ENCODE results near the gene SPATA46.
"Not testable (repeated sequence)": the region's sequence is repeated elsewhere in the genome, so short reads cannot be mapped to it uniquely, and the experiment has no call there.

Gene SPATA46, protein sequence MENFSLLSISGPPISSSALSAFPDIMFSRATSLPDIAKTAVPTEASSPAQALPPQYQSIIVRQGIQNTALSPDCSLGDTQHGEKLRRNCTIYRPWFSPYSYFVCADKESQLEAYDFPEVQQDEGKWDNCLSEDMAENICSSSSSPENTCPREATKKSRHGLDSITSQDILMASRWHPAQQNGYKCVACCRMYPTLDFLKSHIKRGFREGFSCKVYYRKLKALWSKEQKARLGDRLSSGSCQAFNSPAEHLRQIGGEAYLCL

DNA sequence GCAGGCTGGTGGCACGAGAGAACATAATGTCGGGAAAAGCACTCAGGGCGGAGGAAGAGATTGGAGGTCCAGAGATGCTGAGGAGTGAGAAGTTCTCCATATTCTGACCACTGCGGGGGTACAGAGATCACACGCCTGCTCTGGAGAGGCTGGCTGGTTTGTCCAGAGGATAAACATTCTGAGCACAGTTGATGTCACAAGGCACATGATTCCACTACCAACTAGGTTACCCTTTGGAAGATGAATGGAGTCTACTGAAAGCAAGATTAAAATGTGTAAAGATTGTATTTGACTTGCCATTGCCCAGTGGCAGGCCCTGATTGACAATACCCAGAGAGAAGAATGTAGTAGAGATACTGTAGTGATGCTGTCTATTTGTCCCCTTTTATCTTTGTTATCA, at the start of gene SPATA46:
TSS of gene SPATA46 (minus strand) at position 164 of the 400 bp plus-strand sequence. CDS start at position 100, 64 bp downstream.
- no peak for DNase-seq (ENCODE audit: low spot score)

DNA sequence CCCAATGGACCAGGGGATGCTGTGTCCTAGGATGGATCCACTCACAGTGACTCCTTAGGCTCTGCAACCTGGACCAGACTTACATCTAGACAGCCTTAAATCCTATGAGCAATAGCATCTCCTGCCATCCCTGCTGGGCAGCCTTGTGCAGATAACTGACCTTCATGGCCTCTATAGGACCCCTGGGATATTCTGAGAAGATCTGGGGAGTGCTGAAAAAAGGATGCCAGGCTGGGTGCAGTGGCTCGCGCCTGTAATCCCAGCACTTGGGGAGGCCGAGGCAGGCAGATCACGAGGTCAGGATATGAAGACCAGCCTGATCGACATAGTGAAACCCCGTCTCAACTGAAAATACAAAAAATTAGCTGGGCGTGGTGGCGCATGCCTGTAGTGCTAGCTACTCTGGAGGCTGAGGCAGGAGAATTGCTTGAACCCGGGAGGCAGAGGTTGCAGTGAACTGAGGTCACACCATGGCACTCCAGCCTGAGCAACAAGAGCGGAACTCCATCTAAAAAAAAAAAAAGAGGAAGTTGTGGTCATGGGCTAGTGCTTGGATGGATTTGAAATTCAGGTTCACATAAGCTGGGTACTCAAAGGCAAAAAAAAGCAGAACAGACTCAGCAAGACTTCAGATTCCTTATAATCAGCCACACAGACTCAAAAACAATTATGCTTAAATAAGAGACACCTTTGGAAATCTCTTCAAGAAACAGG, 46.2 kb upstream of the SPATA46 start:
- no peak for DNase-seq (ENCODE audit: low spot score)

DNA sequence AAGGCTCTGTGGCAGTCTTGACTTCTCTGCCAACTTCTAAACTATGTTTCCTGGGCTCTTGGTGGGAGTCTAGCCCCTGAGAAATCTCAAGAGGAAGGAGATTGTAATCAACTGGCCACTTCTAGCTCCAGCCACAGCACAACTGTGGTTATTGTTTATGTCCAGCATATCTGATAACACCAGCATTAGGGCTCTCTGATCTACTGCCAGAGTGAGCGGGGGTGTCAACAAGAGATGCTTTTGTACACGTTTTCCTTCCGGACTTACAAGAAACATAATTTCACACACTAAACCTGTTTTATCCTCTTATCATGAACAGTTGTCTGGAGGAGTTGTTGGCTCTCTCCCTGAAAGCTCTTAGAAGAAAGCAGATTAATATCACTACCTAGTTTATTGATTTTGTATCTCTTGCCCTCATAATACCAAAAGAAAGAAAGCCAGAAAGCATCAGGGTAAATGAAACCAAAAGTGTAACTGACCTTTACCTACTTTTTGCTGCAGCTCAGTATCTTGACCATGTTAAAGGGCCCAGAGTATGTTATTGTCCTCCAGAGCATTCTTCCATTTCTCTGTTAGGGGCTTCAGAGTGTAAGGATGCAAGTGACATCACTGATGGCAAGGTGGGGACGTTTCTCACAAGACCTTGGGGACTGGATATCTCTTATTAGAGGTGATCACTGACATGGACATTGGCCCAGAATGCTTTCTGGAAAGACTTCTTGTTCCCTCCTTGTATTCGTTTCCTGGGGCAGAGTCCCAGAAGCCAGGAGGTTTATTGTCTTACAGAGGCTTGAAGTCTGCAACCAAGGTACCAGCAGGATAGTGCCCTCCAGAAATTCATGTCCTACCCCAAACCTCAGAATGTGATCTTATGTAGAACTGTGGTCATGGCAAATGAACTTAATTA, 44.9 kb upstream of the SPATA46 start:
- DNase-seq (ENCODE audit: low spot score), result no peak

DNA sequence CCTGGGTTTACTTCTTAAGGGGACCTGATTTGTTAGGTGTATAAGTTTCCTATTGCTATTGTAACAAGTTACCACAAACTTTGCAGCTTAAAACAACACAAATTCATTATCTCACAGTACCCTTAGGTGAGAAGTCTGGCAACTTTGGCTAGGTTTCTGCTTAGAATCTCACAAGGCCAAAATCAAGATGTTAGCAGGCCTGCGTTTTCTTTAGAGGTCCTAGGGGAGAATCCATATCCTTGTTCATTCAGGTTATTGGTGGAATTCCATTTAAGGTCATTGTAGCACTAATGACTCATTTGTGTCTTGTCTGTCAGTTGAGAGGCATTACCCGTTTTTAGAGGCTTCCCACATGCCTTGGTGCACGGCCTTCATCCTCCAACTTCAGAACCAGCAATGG, 43.5 kb upstream of the SPATA46 start:
- DNase-seq (ENCODE audit: low spot score), result no peak

DNA sequence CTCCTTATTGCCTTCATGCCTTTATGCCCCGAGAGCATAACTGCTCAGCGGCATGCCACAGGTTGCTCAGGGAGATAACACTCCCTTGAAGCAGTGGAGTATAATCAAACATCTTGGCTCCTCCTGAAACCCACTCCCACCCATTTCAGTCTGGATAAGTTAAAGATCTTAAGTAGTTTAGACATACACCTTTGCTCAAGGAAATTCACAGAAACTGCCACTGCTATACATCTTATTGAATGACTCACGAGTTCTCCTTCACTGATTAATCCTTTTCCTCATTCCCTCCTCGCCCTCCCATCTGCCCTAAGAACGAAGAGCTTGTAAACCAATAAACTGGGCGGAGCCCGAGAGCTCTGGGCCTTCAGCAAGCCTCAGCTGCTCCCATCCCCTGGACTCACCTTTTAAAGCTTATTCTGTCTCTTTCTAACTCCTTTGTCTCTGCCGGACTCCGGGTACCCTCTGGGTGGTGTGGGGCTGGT, 42.8 kb upstream of the SPATA46 start:
- not testable (repeated sequence) for DNase-seq (ENCODE audit: low spot score)

DNA sequence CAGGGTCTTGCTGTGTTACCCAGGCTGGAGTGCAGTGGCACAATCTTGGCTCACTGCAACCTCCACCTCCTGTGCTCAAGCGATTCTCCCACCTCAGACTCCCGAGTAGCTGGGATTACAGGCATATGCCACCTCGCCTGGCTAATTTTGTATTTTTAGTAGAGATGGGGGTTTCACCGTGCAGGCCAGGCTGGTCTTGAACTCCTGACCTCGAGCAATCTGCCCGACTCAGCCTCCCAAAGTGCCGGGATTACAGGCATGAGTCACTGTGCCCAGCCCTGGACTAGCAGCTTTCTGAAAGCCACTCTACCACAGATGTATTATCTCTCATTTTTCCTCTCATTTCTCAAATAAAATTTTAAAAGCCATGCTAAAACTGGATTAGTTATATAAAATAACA, 41.9 kb upstream of the SPATA46 start:
- DNase-seq (ENCODE audit: low spot score), result not testable (repeated sequence)

DNA sequence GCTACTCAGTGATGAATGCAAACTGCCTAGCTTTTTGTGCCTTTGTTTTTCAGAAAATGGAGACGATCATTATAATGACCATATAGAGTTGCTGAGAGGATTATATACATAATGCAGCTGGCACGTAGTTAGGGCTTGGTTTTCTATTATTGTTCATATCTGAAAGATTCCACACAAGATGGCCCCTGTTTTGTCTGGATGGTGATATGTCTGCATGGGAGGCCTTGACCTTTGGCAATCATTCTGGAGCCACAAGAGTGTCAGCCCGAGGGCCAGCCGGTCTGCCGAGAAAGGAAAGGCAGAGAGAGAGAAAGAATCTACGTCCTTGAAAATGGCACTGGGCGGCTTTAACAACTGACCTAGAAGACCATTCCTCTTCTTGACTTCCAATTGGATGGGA, 41.0 kb upstream of the SPATA46 start:
- no peak for DNase-seq (ENCODE audit: low spot score)

DNA sequence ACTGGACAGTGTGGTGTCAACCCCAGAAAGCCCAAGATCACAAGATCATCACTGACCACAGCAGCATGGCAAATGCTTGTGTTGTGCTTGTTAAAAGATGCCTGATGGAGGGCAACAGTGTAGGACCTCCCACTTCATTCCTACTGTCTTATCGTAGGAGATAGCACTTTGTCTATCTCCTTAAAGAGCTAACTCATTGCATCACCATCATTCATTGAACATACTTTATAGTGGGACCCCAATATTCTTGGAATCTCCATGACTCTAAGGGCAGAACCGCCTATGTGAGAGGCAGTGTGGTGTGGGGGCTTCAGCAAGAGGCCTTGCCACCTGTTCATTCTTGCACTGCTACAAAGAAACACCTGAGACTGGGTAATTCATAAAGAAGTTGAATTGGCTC, 40.3 kb upstream of the SPATA46 start:
- no peak for DNase-seq (ENCODE audit: low spot score)

DNA sequence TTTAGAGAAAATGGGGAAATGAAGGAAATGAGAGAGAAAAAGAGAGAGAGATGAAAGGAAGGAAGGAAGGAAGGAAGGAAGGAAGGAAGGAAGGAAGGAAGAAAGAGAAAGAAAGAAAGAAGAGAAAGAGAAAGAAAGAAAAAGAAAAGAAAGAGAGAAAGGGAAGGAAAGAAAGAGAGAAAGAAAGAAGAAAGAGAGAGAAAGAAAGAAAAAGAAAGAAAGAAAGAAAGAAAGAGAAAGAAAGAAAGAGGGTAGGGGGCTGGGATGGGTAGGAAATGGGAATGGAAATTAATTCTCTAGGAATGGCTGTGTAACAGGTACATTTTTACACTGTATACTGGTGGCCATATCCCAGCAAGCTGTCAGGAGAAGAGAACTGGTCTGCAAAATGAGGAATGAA, 39.6 kb upstream of the SPATA46 start:
- DNase-seq (ENCODE audit: low spot score), result no peak

DNA sequence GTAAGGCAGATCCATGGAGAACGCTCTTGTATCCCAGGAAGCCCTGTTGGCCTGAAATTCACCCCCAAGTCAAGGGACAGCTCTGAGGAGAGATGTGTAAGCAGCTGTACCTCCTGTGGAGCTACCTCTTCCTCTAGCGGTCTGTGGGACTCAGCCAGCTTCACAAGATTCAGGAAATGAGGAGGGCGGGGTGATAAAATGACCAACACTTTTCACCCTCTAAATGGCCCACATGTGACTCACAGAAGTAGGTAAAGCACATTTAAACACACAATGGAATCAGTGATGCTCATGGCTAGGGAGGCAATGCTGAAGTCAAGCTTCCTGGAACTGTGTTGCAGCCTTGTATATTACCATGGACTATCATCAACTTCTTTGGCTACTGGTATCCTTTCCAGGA, 35.3 kb upstream of the SPATA46 start, which contains the start of gene SH2D1B:
TSS of gene SH2D1B (minus strand) at position 135 of the 400 bp plus-strand sequence. CDS start at position 15, 120 bp downstream.
- no peak for DNase-seq (ENCODE audit: low spot score)

DNA sequence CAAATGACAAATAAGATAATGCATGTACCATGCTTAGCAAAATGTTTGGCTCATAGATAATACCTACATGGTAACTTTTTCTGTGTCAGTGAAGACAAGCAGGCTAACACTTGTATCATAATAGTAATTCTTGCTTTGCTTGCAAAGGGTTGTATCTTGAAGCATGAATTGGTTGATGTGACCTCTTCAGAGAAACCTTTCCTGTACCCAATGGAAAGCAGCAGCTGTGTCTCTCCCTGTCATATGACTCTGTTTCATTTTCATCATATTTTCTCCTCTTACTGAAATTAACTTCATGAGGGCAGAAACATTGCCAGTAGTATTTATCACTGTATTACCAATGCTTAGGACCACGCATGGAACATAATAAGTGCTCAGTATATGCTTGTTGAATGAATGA, 30.9 kb upstream of the SPATA46 start:
- no peak for DNase-seq (ENCODE audit: low spot score)

DNA sequence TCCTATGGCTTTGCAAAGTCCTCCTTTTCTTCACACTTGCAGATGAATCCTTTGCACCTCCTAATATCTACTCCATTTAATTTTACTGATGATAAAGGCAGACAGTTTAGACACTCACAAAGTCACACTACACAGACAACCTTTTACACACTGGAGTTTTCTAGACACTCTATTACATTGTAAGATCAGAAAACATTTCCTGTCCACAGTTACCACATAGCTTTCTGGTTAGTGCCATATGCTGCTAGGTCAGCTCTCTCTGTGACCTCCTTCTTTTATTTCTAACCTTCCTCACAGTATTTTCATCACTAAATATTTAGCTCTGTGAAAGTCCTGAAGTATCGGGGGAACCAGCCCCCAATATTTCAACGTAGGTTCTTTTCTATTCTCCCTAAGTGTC, 30.2 kb upstream of the SPATA46 start:
- DNase-seq (ENCODE audit: low spot score), result no peak

DNA sequence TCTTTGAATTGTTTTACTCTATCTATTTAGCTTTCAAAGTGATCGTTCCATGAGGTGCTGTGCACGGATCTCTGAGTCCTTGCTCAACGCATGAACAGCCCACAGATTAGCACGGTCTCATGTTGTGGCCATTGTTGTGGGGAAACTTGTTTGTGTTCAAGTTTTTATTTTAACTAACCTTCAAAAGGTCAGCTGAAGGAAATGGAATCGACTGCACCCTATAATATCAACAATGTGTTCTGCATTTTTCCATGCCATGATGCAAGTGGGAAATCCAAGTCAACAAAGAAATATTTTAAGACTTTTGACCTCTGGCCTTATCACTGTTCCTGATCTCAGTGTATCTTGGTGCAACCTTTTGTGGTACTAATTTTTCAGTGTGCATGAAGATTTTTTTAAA, 29.1 kb upstream of the SPATA46 start:
- no peak for DNase-seq (ENCODE audit: low spot score)

DNA sequence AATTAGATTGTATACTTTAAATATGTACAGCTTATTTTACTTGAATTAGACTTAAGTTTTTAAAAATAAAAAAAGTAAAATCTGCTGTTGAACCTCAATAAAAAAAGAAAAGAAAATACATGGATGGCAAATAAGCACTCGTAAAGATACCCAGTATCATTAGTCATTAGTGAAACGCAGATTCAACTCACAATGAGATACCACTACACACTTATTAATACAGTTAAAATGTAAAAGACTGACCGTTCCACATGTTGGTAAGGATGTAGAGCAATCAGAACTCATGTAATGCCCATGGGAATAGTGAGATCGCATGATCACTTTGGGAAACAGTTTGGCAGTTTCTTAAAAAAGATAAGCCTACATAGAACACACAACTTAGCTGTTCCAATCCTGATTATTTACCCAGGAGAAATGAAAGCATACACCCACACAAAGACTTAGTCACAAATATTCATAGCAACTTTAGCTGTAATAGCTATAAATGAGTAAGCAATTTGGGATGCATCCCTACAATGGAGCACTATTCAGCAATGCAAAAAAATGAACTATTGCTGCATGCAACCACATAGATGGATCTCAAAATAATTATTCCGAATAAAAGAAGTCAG, 28.0 kb upstream of the SPATA46 start:
- DNase-seq (ENCODE audit: low spot score), result no peak

DNA sequence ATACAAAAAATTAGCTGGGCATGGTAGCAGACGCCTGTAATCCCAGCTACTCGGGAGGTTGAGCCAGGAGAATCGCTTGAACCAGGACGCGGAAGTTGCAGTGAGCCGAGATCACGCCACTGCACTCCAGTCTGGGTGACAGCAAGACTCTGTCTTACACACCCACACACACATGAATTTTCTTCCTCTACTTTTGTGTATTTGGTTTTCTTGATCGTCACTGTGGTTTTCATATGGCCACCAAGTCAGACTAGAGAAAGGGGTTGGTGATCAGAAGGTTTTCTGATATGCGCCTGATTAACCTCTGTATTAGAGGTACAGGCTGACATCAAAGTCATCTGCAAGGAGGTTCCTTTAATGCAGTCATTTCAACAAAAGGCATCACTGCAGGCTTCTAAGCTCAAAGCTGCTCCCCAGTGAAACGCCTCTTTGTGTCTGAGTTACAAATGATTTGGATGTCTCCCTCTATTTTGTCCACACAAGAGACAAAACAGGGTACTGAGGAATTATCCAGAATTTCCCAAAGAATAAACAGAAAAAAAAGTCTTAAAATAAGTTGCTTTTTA, 24.2 kb upstream of the SPATA46 start:
- DNase-seq (ENCODE audit: low spot score), result no peak

DNA sequence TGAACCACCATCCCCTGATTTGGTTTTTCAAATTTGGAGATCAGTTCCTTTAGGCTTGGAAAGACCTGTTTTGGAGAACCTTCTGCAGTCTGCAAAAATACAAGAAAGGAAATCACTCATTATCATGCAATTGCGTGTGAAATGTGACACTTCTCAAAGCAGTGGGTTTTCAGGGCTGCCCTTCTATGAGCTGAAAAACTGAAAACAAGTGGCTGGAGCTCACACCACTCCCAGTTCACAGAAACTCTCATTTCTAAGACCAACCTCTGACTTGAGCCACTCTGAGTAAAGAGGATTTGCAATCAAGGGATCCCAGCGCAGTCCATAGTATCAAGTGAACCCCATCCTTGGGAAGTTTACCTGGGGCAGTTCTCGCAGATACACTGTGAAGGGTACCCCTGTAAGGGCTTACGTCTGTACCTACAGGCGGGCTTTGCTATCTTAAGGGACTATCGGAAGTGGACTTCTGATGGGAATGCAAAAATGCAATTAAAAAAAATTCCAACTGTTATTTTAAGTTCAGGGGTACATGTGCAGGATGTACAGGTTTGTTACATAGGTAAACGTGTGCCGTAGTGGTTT, 22.4 kb upstream of the SPATA46 start:
- no peak for DNase-seq (ENCODE audit: low spot score)

DNA sequence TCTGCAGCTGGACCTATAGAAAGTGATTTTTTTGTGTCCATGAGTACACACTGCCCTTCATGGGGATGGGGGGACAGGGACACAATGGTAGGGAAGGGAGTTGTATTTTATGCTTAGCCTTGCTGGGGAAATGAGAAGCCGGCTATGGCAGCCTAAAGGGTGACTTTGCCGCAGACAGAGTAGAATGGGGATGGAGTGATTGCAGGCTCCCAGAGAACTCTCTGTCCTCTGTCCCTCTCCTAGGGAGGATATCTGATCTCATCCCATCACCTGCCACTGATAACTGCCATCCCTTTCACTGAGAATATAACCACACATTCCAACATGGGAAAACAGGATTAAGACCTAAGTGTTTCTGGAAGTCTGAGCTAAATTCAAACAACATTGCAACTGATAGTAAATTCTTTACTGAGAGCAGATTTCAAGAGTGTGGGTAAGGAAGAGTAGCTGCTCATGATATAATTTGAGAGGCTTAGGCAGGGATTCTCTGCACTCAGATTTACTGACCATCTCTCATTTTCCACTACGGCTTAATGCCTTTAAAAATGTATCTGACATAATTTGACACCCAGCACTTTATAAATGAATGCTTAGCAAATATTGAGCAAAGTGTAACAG, 21.4 kb upstream of the SPATA46 start:
- DNase-seq (ENCODE audit: low spot score), result no peak

DNA sequence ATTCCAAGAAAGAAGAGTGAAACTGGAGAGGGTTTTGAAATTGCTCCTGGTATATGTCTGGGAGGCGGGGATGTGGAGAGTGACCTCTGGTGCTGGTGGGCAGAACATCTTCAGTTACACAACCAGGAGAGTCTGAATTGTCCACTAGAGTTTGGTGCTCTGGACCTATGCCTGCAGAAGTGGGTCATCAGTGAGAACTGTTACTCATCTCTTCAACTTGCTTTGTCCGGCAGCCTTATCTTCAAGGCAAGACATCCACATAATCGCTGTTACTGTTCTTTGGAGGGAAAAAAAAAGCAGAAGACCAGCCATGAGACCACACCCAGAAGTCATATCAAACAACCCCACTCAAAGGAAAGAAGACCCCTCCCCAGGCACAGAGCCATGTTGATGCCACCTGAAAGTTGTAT, 20.4 kb upstream of the SPATA46 start:
- no peak for DNase-seq (ENCODE audit: low spot score)

DNA sequence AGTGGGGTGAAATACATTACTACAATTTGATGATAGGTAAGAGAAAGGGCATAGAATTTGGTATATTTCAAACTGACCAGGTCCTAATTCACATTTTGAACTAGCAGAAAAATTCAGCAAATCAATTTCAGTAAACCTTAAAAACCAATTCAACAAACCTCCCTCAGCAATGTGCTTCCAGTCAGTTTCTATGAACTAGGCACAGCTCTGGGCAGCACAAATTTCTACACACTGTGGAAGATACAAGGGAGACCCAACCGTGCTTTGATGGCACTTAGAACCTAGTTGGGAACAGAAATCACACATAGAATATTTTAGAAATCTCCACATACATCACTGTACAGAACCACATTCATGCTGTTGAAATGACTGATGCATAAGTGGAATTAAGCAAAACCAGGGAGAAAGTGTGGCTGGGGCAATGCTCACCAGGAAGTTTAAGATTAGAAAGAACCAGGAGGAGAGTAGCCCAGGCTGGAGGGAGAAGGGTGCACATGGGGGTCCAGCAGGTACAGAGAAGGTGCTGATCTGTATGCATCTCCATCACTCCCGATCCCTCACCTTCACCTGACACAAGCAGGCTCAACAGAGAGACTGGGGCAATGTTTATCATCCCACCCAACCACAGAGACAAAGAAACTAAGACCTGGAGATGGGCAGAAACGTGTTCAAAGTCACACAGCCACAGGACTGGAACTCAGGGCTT, 19.7 kb upstream of the SPATA46 start:
- DNase-seq (ENCODE audit: low spot score), result no peak
